HG02678 (cell line): ENCODE results near the gene AK1.

Experiments
- ATAC-seq: cut with Tn5 transposase; IDR thresholded peaks from one replicate; pipeline ENCODE4 v1.9.1; 2021; ENCODE audit warnings: mild to moderate bottlenecking, moderate library complexity; ENCODE audit not compliant: unreplicated experiment

AK1 gene

GRCh38 chr9:127869310-127870152, 7.9 kb downstream of the AK1 start:
- peak; percentile 67 for ATAC-seq

GRCh38 chr9:127868278-127868902, 9.1 kb downstream of the AK1 start:
- no peak for ATAC-seq

GRCh38 chr9:127867356-127868277, 9.9 kb downstream of the AK1 start:
- ATAC-seq: no peak

GRCh38 chr9:127866535-127866934, 10.9 kb downstream of the AK1 start:
- ATAC-seq: no peak

GRCh38 chr9:127865645-127866464, 11.6 kb downstream of the AK1 start:
- no peak for ATAC-seq

- no peak for ATAC-seq
Measured at GRCh38 chr9:127863191-127863621, 14.3 kb downstream of the AK1 start.

GRCh38 chr9:127862075-127863011, 15.1 kb downstream of the AK1 start:
- no peak for ATAC-seq

GRCh38 chr9:127860779-127861178, 16.7 kb downstream of the AK1 start:
- ATAC-seq: no peak

GRCh38 chr9:127860260-127860659, 17.2 kb downstream of the AK1 start:
- no peak for ATAC-seq

GRCh38 chr9:127858041-127858512, 19.4 kb downstream of the AK1 start:
- no peak for ATAC-seq

- ATAC-seq: no peak
Measured at GRCh38 chr9:127857278-127857677, 20.2 kb downstream of the AK1 start.

- ATAC-seq: no peak
Measured at GRCh38 chr9:127856729-127857116, 20.8 kb downstream of the AK1 start.

GRCh38 chr9:127856094-127856728, 21.3 kb downstream of the AK1 start:
- no peak for ATAC-seq

- no peak for ATAC-seq
Measured at GRCh38 chr9:127855522-127855921, 22.0 kb downstream of the AK1 start.

GRCh38 chr9:127854960-127855359, 22.5 kb downstream of the AK1 start:
- no peak for ATAC-seq

GRCh38 chr9:127854184-127854806, 23.2 kb downstream of the AK1 start, which contains the start of gene ENG:
TSS of gene ENG (minus strand) at chr9:127854658. CDS start at chr9:127854355, 303 bp downstream.
- no peak for ATAC-seq

GRCh38 chr9:127853312-127854183, 23.9 kb downstream of the AK1 start:
- no peak for ATAC-seq
